A549 (cell line): ENCODE results near the gene TPD52L1. TPM values are rescaled to one million over a fixed set of nuclear protein-coding genes. Genes with fewer than 3 reads are reported as not detected.

ENCODE experiments used
- ATAC-seq, 2 experiments: fragments of 200-7000 bp in 1 of 2; fragments of >200 bp in 1 of 2; cut with Nextera tagmentation in 1 of 2; cut with Tn5 transposase in 1 of 2; 3 replicates each; pipeline versions ENCODE4 v1.8.0 to v1.9.1; 2018 to 2020; ENCODE audit warnings: mild to moderate bottlenecking in 1 of 2, moderate library complexity in 1 of 2
- CTCF ChIA-PET: fragments of 300-600 bp; sonication (Branson Sonifier 250); formaldehyde crosslinking; extraction: SDS; loops from one replicate; lab custom pipeline; 2021; ENCODE audit warnings: antibody characterized with exemption, inconsistent platforms; lab: Yijun Ruan, JAX
- POLR2A ChIA-PET: fragments of 350-600 bp; formaldehyde crosslinking; extraction: SDS; loops from one replicate; lab custom pipeline; 2021; ENCODE audit warnings: antibody characterized with exemption, inconsistent platforms; lab: Yijun Ruan, JAX
- DNase-seq, 2 experiments: peaks; one replicate each; pipeline versions ENCODE4 v3.0.0 to v3.0.0-alpha.2; 2011 to 2016; ENCODE audit warnings: low read depth in 1 of 2, low spot score in 1 of 2
- FAIRE-seq: peaks from 2 replicates; lab custom pipeline; 2011; peaks lifted over from hg19 to GRCh38; lab: Jason Lieb, UNC
- H3K27ac ChIP-seq, 2 experiments: fragments of >200 bp; sonication (Bioruptor Twin); formaldehyde crosslinking; 3 replicates each; pipeline ENCODE4 v1.5.1; 2016 to 2017
- H3K4me1 ChIP-seq: fragments of >200 bp; sonication (Bioruptor Twin); formaldehyde crosslinking; 3 replicates; pipeline ENCODE4 v1.6.1; 2016
- H3K4me2 ChIP-seq: fragments of >200 bp; sonication (Bioruptor Twin); formaldehyde crosslinking; 3 replicates; pipeline ENCODE4 v1.6.1; 2016
- H3K4me3 ChIP-seq: fragments of >200 bp; sonication (Bioruptor Twin); formaldehyde crosslinking; 3 replicates; pipeline ENCODE4 v1.5.1; 2016
- H3K9me3 ChIP-seq: fragments of >200 bp; sonication (Bioruptor Twin); formaldehyde crosslinking; 3 replicates; pipeline ENCODE4 v1.6.1; 2016
- BHLHE40 ChIP-seq: IDR thresholded peaks from 2 replicates; pipeline ENCODE4 v1.6.1; 2012; ENCODE audit warnings: low read depth, low read length, inconsistent platforms
- CBX8 ChIP-seq: fragments of 200-600 bp; sonication (generic); IDR thresholded peaks from 2 replicates; pipeline ENCODE4 v1.6.1; 2016
- CHD2 ChIP-seq: fragments of 150-350 bp; IDR thresholded peaks from 2 replicates; pipeline ENCODE4 v1.6.1; 2014; ENCODE audit warnings: low read length; ENCODE audit not compliant: partially characterized antibody
- CHD4 ChIP-seq: fragments of 200-600 bp; sonication (generic); IDR thresholded peaks from 2 replicates; pipeline ENCODE4 v1.6.1; 2016; ENCODE audit warnings: antibody characterized with exemption, mild to moderate bottlenecking, borderline replicate concordance
- E2F6 ChIP-seq: IDR thresholded peaks from 2 replicates; pipeline ENCODE4 v1.6.1; 2012; ENCODE audit warnings: low read depth, borderline replicate concordance
- EHF ChIP-seq: fragments of 250-450 bp; sonication (Bioruptor Pico); IDR thresholded peaks from 2 replicates; pipeline ENCODE4 v1.5.0; 2020; ENCODE audit warnings: mild to moderate bottlenecking
- EP300 ChIP-seq, 2 experiments: fragments of >200 bp; sonication (Bioruptor Twin); formaldehyde crosslinking; IDR thresholded peaks; 2 replicates in 1 of 2; 3 replicates in 1 of 2; pipeline ENCODE4 v1.6.1; 2016 to 2017
- ESRRA ChIP-seq: fragments of 150-350 bp; IDR thresholded peaks from 2 replicates; pipeline ENCODE4 v1.6.1; 2014; ENCODE audit warnings: mild to moderate bottlenecking, low read length, borderline replicate concordance
- FOSB ChIP-seq: fragments of 250-450 bp; sonication (Bioruptor Pico); IDR thresholded peaks from 2 replicates; pipeline ENCODE4 v1.5.0; 2020; ENCODE audit warnings: mild to moderate bottlenecking, moderate library complexity
- FOXS1 ChIP-seq: fragments of 250-450 bp; sonication (Bioruptor Pico); IDR thresholded peaks from 2 replicates; pipeline ENCODE4 v1.5.0; 2020; ENCODE audit warnings: mild to moderate bottlenecking, moderate library complexity
- HOXA7 ChIP-seq: fragments of 250-450 bp; sonication (Bioruptor Pico); IDR thresholded peaks from 2 replicates; pipeline ENCODE4 v1.5.0; 2020; ENCODE audit warnings: mild to moderate bottlenecking, moderate library complexity
- HOXB5 ChIP-seq: fragments of 250-450 bp; sonication (Bioruptor Pico); IDR thresholded peaks from 2 replicates; pipeline ENCODE4 v1.5.0; 2020; ENCODE audit warnings: mild to moderate bottlenecking, moderate library complexity
- KDM5A ChIP-seq: fragments of 200-600 bp; sonication (generic); IDR thresholded peaks from 2 replicates; pipeline ENCODE4 v1.6.1; 2016; ENCODE audit warnings: antibody characterized with exemption, mild to moderate bottlenecking
- MAFK ChIP-seq: fragments of 450-650 bp; IDR thresholded peaks from 2 replicates; pipeline ENCODE4 v1.6.1; 2014; ENCODE audit not compliant: partially characterized antibody
- MAZ ChIP-seq: fragments of 150-350 bp; IDR thresholded peaks from 2 replicates; pipeline ENCODE4 v1.6.1; 2014; ENCODE audit warnings: antibody characterized with exemption, low read depth, low read length, borderline replicate concordance
- NFE2L2 ChIP-seq: fragments of 150-350 bp; conservative IDR thresholded peaks from 2 replicates; pipeline ENCODE4 v1.6.1; 2014; ENCODE audit warnings: low read length
- NPAS2 ChIP-seq: fragments of 250-450 bp; sonication (Bioruptor Pico); IDR thresholded peaks from 2 replicates; pipeline ENCODE4 v1.8.0; 2022; ENCODE audit warnings: mild to moderate bottlenecking, moderate library complexity, borderline replicate concordance
- POLR2AphosphoS2 ChIP-seq: conservative IDR thresholded peaks from 2 replicates; pipeline ENCODE4 v1.6.1; 2012; ENCODE audit warnings: low read length, improper control_type of control experiment, inconsistent platforms
- RARB ChIP-seq: fragments of 250-450 bp; sonication (Bioruptor Pico); IDR thresholded peaks from 2 replicates; pipeline ENCODE4 v1.8.0; 2021; ENCODE audit warnings: mild to moderate bottlenecking, moderate library complexity
- RCOR1 ChIP-seq: fragments of 150-350 bp; IDR thresholded peaks from 2 replicates; pipeline ENCODE4 v1.6.1; 2014; ENCODE audit warnings: antibody characterized with exemption, low read length, low read depth
- RFX5 ChIP-seq: fragments of 450-650 bp; IDR thresholded peaks from 2 replicates; pipeline ENCODE4 v1.7.1; 2014; ENCODE audit warnings: antibody characterized with exemption, mild to moderate bottlenecking, moderate library complexity
- TFCP2L1 ChIP-seq: fragments of 250-450 bp; sonication (Bioruptor Pico); IDR thresholded peaks from 2 replicates; pipeline ENCODE4 v1.5.0; 2021; ENCODE audit warnings: mild to moderate bottlenecking
- USF2 ChIP-seq: fragments of 450-650 bp; IDR thresholded peaks from 2 replicates; pipeline ENCODE4 v1.6.1; 2014; ENCODE audit warnings: antibody characterized with exemption
- ZC3H11A ChIP-seq: fragments of 450-650 bp; IDR thresholded peaks from 2 replicates; pipeline ENCODE4 v1.6.1; 2014; ENCODE audit warnings: antibody characterized with exemption, mild to moderate bottlenecking
- WGBS: methylation state at CpG from one replicate; pipeline ENCODE4 v1.1.6; 2017; ENCODE audit errors: missing lambda C conversion rate; 5-methylcytosine and 5-hydroxymethylcytosine counted together
- polyA plus RNA-seq, 4 experiments: library from polyadenylated mRNA; depleted of rRNA in 3 of 4; stranded (reverse); fragments of >200 nt; fragmentation: RNase III in 1 of 4; extraction: RNeasy Plus Mini Kit Qiagen cat#74134 plus additional on column Dnase treatment in 1 of 4; gene quantifications; 2 replicates in 3 of 4; 3 replicates in 1 of 4; pipeline ENCODE4 v1.2.3, GENCODE V29; 2011 to 2017
- TF ChIP-seq, protein P1 (sequence below): fragments of 250-450 bp; sonication (Bioruptor Pico); IDR thresholded peaks from 2 replicates; pipeline ENCODE4 v1.5.0; 2020; ENCODE audit warnings: low read depth, mild to moderate bottlenecking, moderate library complexity
- TF ChIP-seq, protein P2 (sequence below): fragments of 150-350 bp; IDR thresholded peaks from 2 replicates; pipeline ENCODE4 v1.6.1; 2014; ENCODE audit warnings: low read depth, mild to moderate bottlenecking, low read length
- TF ChIP-seq, protein P3 (sequence below): fragments of 250-450 bp; sonication (Bioruptor Pico); IDR thresholded peaks from 2 replicates; pipeline ENCODE4 v1.5.0; 2021; ENCODE audit warnings: mild to moderate bottlenecking, moderate library complexity, borderline replicate concordance

TPD52L1 gene
- polyA plus RNA-seq, 2 of the 4 experiments (the other 2 are of a cell fraction): 90.1 to 144 TPM

GRCh38 chr6:125155344-125155743 is 1.8 kb downstream of the TPD52L1 start:
- DNase-seq (no peak), ATAC-seq (no peak), FAIRE-seq (no peak)
- Histone ChIP-seq H3K9me3 (no peaks in the 10 kb centered on the region), H3K4me3 (peak overlapping the region; percentile 82), H3K27ac (peak overlapping the region; percentile 85 to 91; a peak in 5 of 6 replicates), H3K4me1 (peaks cover 10% of the 10 kb centered on the region; the same call in 1 of the 3 replicates), H3K4me2 (peak overlapping the region; percentile 77)
- TF ChIP-seq CHD4 (no peak), ZC3H11A (no peak), BHLHE40 (no peak)
- WGBS: 93% methylated on average over 2 of the region's 2 CpGs
- POLR2A ChIA-PET: no interaction called here
- CTCF ChIA-PET: interaction anchor here (0.6 to 3.2 kb wide), 14 partner anchors 10 to 760 kb away, joined by 3 to 19 read pairs (median 4); no protein-coding TSS in a partner anchor

- Histone ChIP-seq H3K4me2 (no peak overlapping the region), H3K4me1 (peaks cover 10% of the 10 kb centered on the region; the same call in 1 of the 3 replicates), H3K9me3 (no peaks in the 10 kb centered on the region), H3K27ac (no peak overlapping the region), H3K4me3 (no peak overlapping the region)
- POLR2A ChIA-PET: no interaction called here
- no peak for FAIRE-seq
- DNase-seq: no peak
- WGBS: 85% methylated on average over 4 of the region's 4 CpGs
- CTCF ChIA-PET: interaction anchor here (1.1 kb wide), 1 partner anchor 11 kb away, joined by 3 read pairs; no protein-coding TSS in a partner anchor
- no peak for ATAC-seq
- TF ChIP-seq NPAS2 (CRISPR knock-in tag): no peak
- TF ChIP-seq CHD4: no peak
- TF ChIP-seq FOXS1 (CRISPR knock-in tag): no peak
- no peak for TF ChIP-seq USF2
- TF ChIP-seq HOXA7: no peak
- no peak for TF ChIP-seq CBX8
- TF ChIP-seq RARB (CRISPR knock-in tag): no peak
- no peak for TF ChIP-seq ZC3H11A
- TF ChIP-seq TFCP2L1: no peak
- TF ChIP-seq MAZ: no peak
- no peak for TF ChIP-seq NFE2L2
- no peak for TF ChIP-seq EHF (CRISPR knock-in tag)
- TF ChIP-seq E2F6: no peak
- TF ChIP-seq, protein P1, sequence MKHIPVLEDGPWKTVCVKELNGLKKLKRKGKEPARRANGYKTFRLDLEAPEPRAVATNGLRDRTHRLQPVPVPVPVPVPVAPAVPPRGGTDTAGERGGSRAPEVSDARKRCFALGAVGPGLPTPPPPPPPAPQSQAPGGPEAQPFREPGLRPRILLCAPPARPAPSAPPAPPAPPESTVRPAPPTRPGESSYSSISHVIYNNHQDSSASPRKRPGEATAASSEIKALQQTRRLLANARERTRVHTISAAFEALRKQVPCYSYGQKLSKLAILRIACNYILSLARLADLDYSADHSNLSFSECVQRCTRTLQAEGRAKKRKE (CRISPR knock-in tag): no peak
- no peak for TF ChIP-seq ESRRA
- no peak for TF ChIP-seq MAFK
- no peak for TF ChIP-seq RCOR1
Observed at GRCh38 chr6:125156496-125156895, 2.9 kb downstream of the TPD52L1 start.

- no peak for ATAC-seq
- POLR2A ChIA-PET: no interaction called here
Observed at GRCh38 chr6:125157280-125157679, 3.7 kb downstream of the TPD52L1 start.

More at GRCh38 chr6:125157280-125157679, 3.7 kb downstream of the TPD52L1 start:
- peaks cover 10% of the 10 kb centered on the region; the same call in 1 of the 3 replicates for H3K4me1 ChIP-seq
- WGBS: 76% methylated on average over 3 of the region's 3 CpGs
- no peaks in the 10 kb centered on the region for H3K9me3 ChIP-seq
- no peak overlapping the region for H3K27ac ChIP-seq
- DNase-seq (no peak), FAIRE-seq (no peak)
- no peak for TF ChIP-seq BHLHE40
- TF ChIP-seq CHD4: no peak
- TF ChIP-seq POLR2AphosphoS2: no peak
- TF ChIP-seq, protein P2, sequence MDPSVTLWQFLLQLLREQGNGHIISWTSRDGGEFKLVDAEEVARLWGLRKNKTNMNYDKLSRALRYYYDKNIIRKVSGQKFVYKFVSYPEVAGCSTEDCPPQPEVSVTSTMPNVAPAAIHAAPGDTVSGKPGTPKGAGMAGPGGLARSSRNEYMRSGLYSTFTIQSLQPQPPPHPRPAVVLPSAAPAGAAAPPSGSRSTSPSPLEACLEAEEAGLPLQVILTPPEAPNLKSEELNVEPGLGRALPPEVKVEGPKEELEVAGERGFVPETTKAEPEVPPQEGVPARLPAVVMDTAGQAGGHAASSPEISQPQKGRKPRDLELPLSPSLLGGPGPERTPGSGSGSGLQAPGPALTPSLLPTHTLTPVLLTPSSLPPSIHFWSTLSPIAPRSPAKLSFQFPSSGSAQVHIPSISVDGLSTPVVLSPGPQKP: no peak
- no peak for TF ChIP-seq RFX5
- TF ChIP-seq, protein P3, sequence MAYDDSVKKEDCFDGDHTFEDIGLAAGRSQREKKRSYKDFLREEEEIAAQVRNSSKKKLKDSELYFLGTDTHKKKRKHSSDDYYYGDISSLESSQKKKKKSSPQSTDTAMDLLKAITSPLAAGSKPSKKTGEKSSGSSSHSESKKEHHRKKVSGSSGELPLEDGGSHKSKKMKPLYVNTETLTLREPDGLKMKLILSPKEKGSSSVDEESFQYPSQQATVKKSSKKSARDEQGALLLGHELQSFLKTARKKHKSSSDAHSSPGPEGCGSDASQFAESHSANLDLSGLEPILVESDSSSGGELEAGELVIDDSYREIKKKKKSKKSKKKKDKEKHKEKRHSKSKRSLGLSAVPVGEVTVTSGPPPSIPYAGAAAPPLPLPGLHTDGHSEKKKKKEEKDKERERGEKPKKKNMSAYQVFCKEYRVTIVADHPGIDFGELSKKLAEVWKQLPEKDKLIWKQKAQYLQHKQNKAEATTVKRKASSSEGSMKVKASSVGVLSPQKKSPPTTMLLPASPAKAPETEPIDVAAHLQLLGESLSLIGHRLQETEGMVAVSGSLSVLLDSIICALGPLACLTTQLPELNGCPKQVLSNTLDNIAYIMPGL (CRISPR knock-in tag): no peak
- TF ChIP-seq RCOR1: no peak
- no peak for TF ChIP-seq FOSB (CRISPR knock-in tag)
- TF ChIP-seq CHD2: no peak
- no peak for TF ChIP-seq KDM5A
- no peak for TF ChIP-seq HOXB5 (CRISPR knock-in tag)
- no peak for TF ChIP-seq EP300 (IDR thresholded peaks at IDR 0.05)
- H3K4me2 ChIP-seq: no peak overlapping the region
- H3K4me3 ChIP-seq: no peak overlapping the region
- CTCF ChIA-PET: no interaction called here
